Activated T-cell treated with anti-CD3 and anti-CD28 coated beads, Interleukin-2, amount 50 U/mL, for 72 hours (primary cell): ENCODE results near the gene C16orf89. TPM values are rescaled to one million over a fixed set of nuclear protein-coding genes. Genes with fewer than 3 reads are reported as not detected.
A peak's percentile ranks its signal among the peaks of the same experiment; 100 is the strongest.
"Not testable (repeated sequence)": the region's sequence is repeated elsewhere in the genome, so short reads cannot be mapped to it uniquely, and the experiment has no call there.

ENCODE experiments used
- ATAC-seq, 2 donors: fragments of 150-1000 bp; cut with Tn5 transposase; replicated peaks in 1 of 2; 2 replicates each; pipeline ENCODE4 v1.10.0; 2021; ENCODE audit warnings: moderate library complexity in 2 of 2, mild to moderate bottlenecking in 1 of 2
- DNase-seq, 2 donors: peaks; one replicate each; pipeline ENCODE4 v3.0.0; 2021 to 2022; ENCODE audit warnings: mixed read lengths in 1 of 2
- H3K27ac Mint-ChIP-seq: one replicate; pipeline ENCODE4 v1.8.0; 2022; ENCODE audit warnings: mild to moderate bottlenecking, moderate library complexity, mixed read lengths
- H3K27me3 Mint-ChIP-seq: one replicate; pipeline ENCODE4 v1.8.0; 2022; ENCODE audit warnings: low read depth, mixed read lengths
- H3K36me3 Mint-ChIP-seq, 2 donors: one replicate each; pipeline ENCODE4 v1.8.0; 2022; ENCODE audit warnings: mixed read lengths in 2 of 2, mild to moderate bottlenecking in 1 of 2; ENCODE audit not compliant: insufficient read depth in 2 of 2
- H3K4me1 Mint-ChIP-seq: one replicate; pipeline ENCODE4 v1.8.0; 2022; ENCODE audit warnings: low read depth, mixed read lengths
- H3K4me3 Mint-ChIP-seq, 2 donors: one replicate each; pipeline ENCODE4 v1.8.0; 2022; ENCODE audit warnings: mild to moderate bottlenecking in 2 of 2, mixed read lengths in 2 of 2, moderate library complexity in 2 of 2
- H3K9me3 Mint-ChIP-seq, 2 donors: one replicate each; pipeline ENCODE4 v1.8.0; 2022; ENCODE audit warnings: mixed read lengths in 2 of 2
- total RNA-seq, 2 donors: library from RNA; stranded (reverse); gene quantifications; one replicate each; pipeline ENCODE4 v1.2.3, GENCODE V29; 2022

C16orf89 gene
- total RNA-seq, 2 donors from 2014 or later = not detected

- H3K9me3 Mint-ChIP-seq = no peaks in the 10 kb centered on the region
- ATAC-seq = no peak
- no peaks in the 10 kb centered on the region for H3K4me1 Mint-ChIP-seq
Observed at GRCh38 chr16:5062790-5063765, 2.7 kb downstream of the C16orf89 start.

GRCh38 chr16:5062051-5062450 lies 3.7 kb downstream of the C16orf89 start:
- H3K4me1 Mint-ChIP-seq = no peaks in the 10 kb centered on the region
- DNase-seq (no peak), ATAC-seq (no peak)
- H3K27ac Mint-ChIP-seq = no peak overlapping the region
- no peaks in the 10 kb centered on the region for H3K9me3 Mint-ChIP-seq
- H3K27me3 Mint-ChIP-seq = no peaks in the 10 kb centered on the region
- H3K4me3 Mint-ChIP-seq = no peak overlapping the region
- H3K36me3 Mint-ChIP-seq = no peaks in the 10 kb centered on the region

More at GRCh38 chr16:5062790-5063765, 2.7 kb downstream of the C16orf89 start:
- H3K4me3 Mint-ChIP-seq = no peak overlapping the region
- no peak overlapping the region for H3K27ac Mint-ChIP-seq
- H3K27me3 Mint-ChIP-seq = no peaks in the 10 kb centered on the region
- DNase-seq = no peak
- no peaks in the 10 kb centered on the region for H3K36me3 Mint-ChIP-seq

GRCh38 chr16:5060073-5060641 lies 5.6 kb downstream of the C16orf89 start:
- H3K4me3 Mint-ChIP-seq = no peak overlapping the region
- H3K9me3 Mint-ChIP-seq = no peaks in the 10 kb centered on the region
- H3K27ac Mint-ChIP-seq = no peak overlapping the region
- no peaks in the 10 kb centered on the region for H3K27me3 Mint-ChIP-seq
- no peaks in the 10 kb centered on the region for H3K4me1 Mint-ChIP-seq
- DNase-seq (no peak), ATAC-seq (no peak)
- no peaks in the 10 kb centered on the region for H3K36me3 Mint-ChIP-seq

- H3K4me3 Mint-ChIP-seq = no peak overlapping the region
- H3K27me3 Mint-ChIP-seq = no peaks in the 10 kb centered on the region
- H3K9me3 Mint-ChIP-seq = no peaks in the 10 kb centered on the region
- DNase-seq = no peak
- ATAC-seq = no peak
- no peaks in the 10 kb centered on the region for H3K36me3 Mint-ChIP-seq
- H3K27ac Mint-ChIP-seq = no peak overlapping the region
- no peaks in the 10 kb centered on the region for H3K4me1 Mint-ChIP-seq
Observed at GRCh38 chr16:5059386-5060072, 6.2 kb downstream of the C16orf89 start.

- Mint-ChIP-seq H3K4me3 (no peak overlapping the region), H3K4me1 (no peaks in the 10 kb centered on the region), H3K27ac (no peak overlapping the region), H3K27me3 (no peaks in the 10 kb centered on the region), H3K9me3 (no peaks in the 10 kb centered on the region), H3K36me3 (no peaks in the 10 kb centered on the region)
- no peak for ATAC-seq
- DNase-seq = no peak
Observed at GRCh38 chr16:5058476-5058875, 7.3 kb downstream of the C16orf89 start.

- Mint-ChIP-seq H3K27me3 (no peaks in the 10 kb centered on the region), H3K4me1 (no peaks in the 10 kb centered on the region), H3K36me3 (no peaks in the 10 kb centered on the region), H3K27ac (no peak overlapping the region), H3K9me3 (no peaks in the 10 kb centered on the region), H3K4me3 (no peak overlapping the region)
- DNase-seq = peak; percentile 57 to 59
- ATAC-seq = peak; percentile 88 to 92
Observed at GRCh38 chr16:5056352-5056751, 9.4 kb downstream of the C16orf89 start.

- H3K4me1 Mint-ChIP-seq = no peaks in the 10 kb centered on the region
- H3K27me3 Mint-ChIP-seq = no peaks in the 10 kb centered on the region
- H3K36me3 Mint-ChIP-seq = no peaks in the 10 kb centered on the region
- ATAC-seq = no peak
- no peak overlapping the region for H3K27ac Mint-ChIP-seq
- H3K4me3 Mint-ChIP-seq = no peak overlapping the region
- DNase-seq = no peak
- peaks cover 0 to 1% of the 10 kb centered on the region in 2 donors for H3K9me3 Mint-ChIP-seq
Observed at GRCh38 chr16:5054876-5055865, 10.6 kb downstream of the C16orf89 start.

- H3K27me3 Mint-ChIP-seq = no peaks in the 10 kb centered on the region
- no peaks in the 10 kb centered on the region for H3K4me1 Mint-ChIP-seq
- H3K27ac Mint-ChIP-seq = no peak overlapping the region
- DNase-seq (no peak), ATAC-seq (no peak)
- H3K4me3 Mint-ChIP-seq = no peak overlapping the region
- H3K36me3 Mint-ChIP-seq = peaks cover 0 to 1% of the 10 kb centered on the region in 2 donors
- peaks cover 0 to 1% of the 10 kb centered on the region in 2 donors for H3K9me3 Mint-ChIP-seq
Observed at GRCh38 chr16:5046914-5047313, 18.8 kb downstream of the C16orf89 start.

GRCh38 chr16:5045499-5046115 lies 20.1 kb downstream of the C16orf89 start:
- ATAC-seq = no peak
- H3K9me3 Mint-ChIP-seq = no peaks in the 10 kb centered on the region
- H3K36me3 Mint-ChIP-seq = peaks cover 0 to 1% of the 10 kb centered on the region in 2 donors
- H3K4me1 Mint-ChIP-seq = no peaks in the 10 kb centered on the region
- H3K27me3 Mint-ChIP-seq = no peaks in the 10 kb centered on the region
- H3K27ac Mint-ChIP-seq = no peak overlapping the region
- DNase-seq = no peak
- H3K4me3 Mint-ChIP-seq = no peak overlapping the region

GRCh38 chr16:5044581-5044980 lies 21.2 kb downstream of the C16orf89 start:
- H3K27ac Mint-ChIP-seq, DNase-seq, H3K36me3 Mint-ChIP-seq, H3K4me3 Mint-ChIP-seq, H3K9me3 Mint-ChIP-seq, H3K27me3 Mint-ChIP-seq, H3K4me1 Mint-ChIP-seq, ATAC-seq: not testable (repeated sequence)

GRCh38 chr16:5044011-5044540 lies 21.7 kb downstream of the C16orf89 start:
- Mint-ChIP-seq H3K9me3 (no peaks in the 10 kb centered on the region), H3K4me3 (no peak overlapping the region), H3K27me3 (no peaks in the 10 kb centered on the region), H3K27ac (no peak overlapping the region), H3K4me1 (no peaks in the 10 kb centered on the region), H3K36me3 (peaks cover 0 to 1% of the 10 kb centered on the region in 2 donors)
- ATAC-seq = no peak
- DNase-seq = no peak
